Testis (tissue), 3 donors: ENCODE measurements around the gene YBEY. TPM values are rescaled to one million over a fixed set of nuclear protein-coding genes. Genes with fewer than 3 reads are reported as not detected.

Source experiments
- DNase-seq: peaks from one replicate; pipeline ENCODE4 v3.0.0-alpha.2; 2019
- H3K27ac ChIP-seq, 2 donors: fragments of 200-600 bp; sonication (generic); one replicate each; pipeline ENCODE4 v1.5.1; 2019
- H3K27me3 ChIP-seq: fragments of 200-600 bp; sonication (generic); one replicate; pipeline ENCODE4 v1.5.1; 2019
- H3K36me3 ChIP-seq: fragments of 200-600 bp; sonication (generic); one replicate; pipeline ENCODE4 v1.5.1; 2017; ENCODE audit warnings: low read depth; ENCODE audit errors: missing control alignments
- H3K4me1 ChIP-seq: fragments of 200-600 bp; sonication (generic); one replicate; pipeline ENCODE4 v1.5.1; 2019
- H3K4me3 ChIP-seq, 2 donors: fragments of 200-600 bp; sonication (generic); one replicate each; pipeline ENCODE4 v1.5.1; 2017 to 2019
- H3K9me3 ChIP-seq: fragments of 200-600 bp; sonication (generic); one replicate; pipeline ENCODE4 v1.5.1; 2017
- CTCF ChIP-seq, 3 experiments: fragments of 450-650 bp in 2 of 3; fragments of 200-600 bp in 1 of 3; sonication (generic) in 1 of 3; IDR thresholded peaks; one replicate each; pipeline ENCODE4 v1.5.1; 2016 to 2019; ENCODE audit warnings: antibody characterized with exemption in 3 of 3, mild to moderate bottlenecking in 2 of 3, moderate library complexity in 1 of 3
- POLR2A ChIP-seq: fragments of 450-650 bp; IDR thresholded peaks from one replicate; pipeline ENCODE4 v1.6.1; 2017; ENCODE audit warnings: antibody characterized with exemption, mild to moderate bottlenecking, moderate library complexity
- WGBS, 2 donors: methylation state at CpG; one replicate each; pipeline ENCODE4 v1.1.5; 2018; 5-methylcytosine and 5-hydroxymethylcytosine counted together
- intact Hi-C: fragments of 100-400 bp; cut with DNase I; formaldehyde crosslinking; loops from one replicate; pipeline ENCODE4 v1.15.1; 2023; ENCODE audit warnings: low total_unique reads
- polyA plus RNA-seq: library from polyadenylated mRNA; stranded (reverse); fragments of 350-450 nt; fragmentation: Illumina TruSeq; extraction: RNeasy Lipid Tissue Mini Kit (QIAGEN cat#74804); gene quantifications from one replicate; pipeline ENCODE4 v1.2.3, GENCODE V29; 2014; ENCODE audit warnings: low read depth, low replicate concordance; ENCODE audit not compliant: insufficient read depth
- total RNA-seq, 2 donors: library from RNA; depleted of rRNA; stranded (reverse); fragments of >200 nt; gene quantifications; one replicate each; pipeline ENCODE4 v1.2.3, GENCODE V29; 2016

YBEY gene
- total and polyA plus RNA-seq, 3 donors from 2014 or later = 50.7 to 141 (median 55.0) TPM

GRCh38 chr21:46312949-46313348 lies 26.8 kb downstream of the YBEY start:
- Histone ChIP-seq H3K36me3 (no peaks in the 10 kb centered on the region), H3K9me3 (no peaks in the 10 kb centered on the region), H3K4me1 (no peaks in the 10 kb centered on the region), H3K4me3 (no peak overlapping the region), H3K27me3 (no peaks in the 10 kb centered on the region), H3K27ac (no peak overlapping the region)
- WGBS, 2 donors = 90 to 94% methylated on average over 5 of the region's 5 CpGs
- no peak for DNase-seq
- TF ChIP-seq CTCF (IDR thresholded peaks at IDR 0.05) (no peak), POLR2A (no peak)
- intact Hi-C loops = no loop called here

GRCh38 chr21:46314441-46315020 lies 28.4 kb downstream of the YBEY start:
- H3K36me3 ChIP-seq = no peaks in the 10 kb centered on the region
- no peak overlapping the region for H3K27ac ChIP-seq
- no peaks in the 10 kb centered on the region for H3K4me1 ChIP-seq
- intact Hi-C loops = no loop called here
- no peak for DNase-seq
- no peaks in the 10 kb centered on the region for H3K27me3 ChIP-seq
- H3K9me3 ChIP-seq = no peaks in the 10 kb centered on the region
- 93 to 96% methylated on average over 3 to 19 of the region's 22 CpGs for WGBS, 2 donors
- TF ChIP-seq POLR2A (no peak), CTCF (IDR thresholded peaks at IDR 0.05) (no peak)
- no peak overlapping the region for H3K4me3 ChIP-seq

- Histone ChIP-seq H3K4me1 (no peaks in the 10 kb centered on the region), H3K27me3 (no peaks in the 10 kb centered on the region), H3K36me3 (no peaks in the 10 kb centered on the region), H3K4me3 (no peak overlapping the region), H3K9me3 (no peaks in the 10 kb centered on the region), H3K27ac (no peak overlapping the region)
- intact Hi-C loops = no loop called here
- 86 to 94% methylated on average over 14 of the region's 14 CpGs for WGBS, 2 donors
- DNase-seq = no peak
- no peak for TF ChIP-seq POLR2A
- TF ChIP-seq CTCF (IDR thresholded peaks at IDR 0.05) = no peak
These were observed 30.7 kb downstream of the YBEY start for GRCh38 chr21:46316708-46317324.

- DNase-seq = no peak
- intact Hi-C loops = no loop called here
These were observed 31.7 kb downstream of the YBEY start for GRCh38 chr21:46317710-46318463.

More at GRCh38 chr21:46317710-46318463, 31.7 kb downstream of the YBEY start:
- Histone ChIP-seq H3K36me3 (no peaks in the 10 kb centered on the region), H3K27me3 (no peaks in the 10 kb centered on the region), H3K27ac (no peak overlapping the region), H3K9me3 (no peaks in the 10 kb centered on the region), H3K4me3 (no peak overlapping the region), H3K4me1 (no peaks in the 10 kb centered on the region)
- WGBS, 2 donors = 88 to 93% methylated on average over 7 to 16 of the region's 20 CpGs
- TF ChIP-seq POLR2A (no peak), CTCF (IDR thresholded peaks at IDR 0.05) (no peak)
